Gastrocnemius medialis (tissue), 4 donors: ENCODE measurements around the gene CLDN20.

ENCODE experiments used
- POLR2A ChIP-seq, 2 donors: fragments of 450-650 bp; IDR thresholded peaks; one replicate each; pipeline ENCODE4 v1.6.1; 2017; ENCODE audit warnings: antibody characterized with exemption in 2 of 2, mild to moderate bottlenecking in 2 of 2, moderate library complexity in 2 of 2
- TF ChIP-seq, protein P1 (sequence below), 5 experiments: fragments of 450-650 bp in 3 of 5; fragments of 200-600 bp in 2 of 5; sonication (generic) in 2 of 5; IDR thresholded peaks in 4 of 5; conservative IDR thresholded peaks in 1 of 5; 1 replicate in 4 of 5; 2 replicates in 1 of 5; pipeline ENCODE4 v1.5.1; 2016 to 2019; ENCODE audit warnings: antibody characterized with exemption in 5 of 5, mild to moderate bottlenecking in 3 of 5, moderate library complexity in 3 of 5

DNA sequence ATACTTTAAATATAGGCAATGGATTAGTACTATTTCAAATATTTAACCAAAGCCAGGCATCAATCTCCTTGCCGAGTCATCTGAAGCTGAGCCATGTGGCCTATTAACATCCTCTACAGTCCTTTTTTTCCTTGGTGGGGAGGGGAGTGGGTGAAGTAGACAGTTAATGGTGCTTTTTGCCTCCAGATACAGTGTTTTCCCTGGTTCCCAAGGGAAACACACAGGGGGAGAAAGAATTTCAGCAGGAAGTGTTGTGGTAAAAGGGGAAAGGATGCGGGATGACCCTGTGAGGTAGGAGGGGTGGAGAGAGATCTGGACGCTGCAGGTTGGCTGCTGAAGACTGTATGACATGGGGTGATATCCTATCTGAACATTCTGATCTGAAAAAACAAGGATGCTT, 9.6 kb downstream of the CLDN20 start:
- TF ChIP-seq, protein P1, sequence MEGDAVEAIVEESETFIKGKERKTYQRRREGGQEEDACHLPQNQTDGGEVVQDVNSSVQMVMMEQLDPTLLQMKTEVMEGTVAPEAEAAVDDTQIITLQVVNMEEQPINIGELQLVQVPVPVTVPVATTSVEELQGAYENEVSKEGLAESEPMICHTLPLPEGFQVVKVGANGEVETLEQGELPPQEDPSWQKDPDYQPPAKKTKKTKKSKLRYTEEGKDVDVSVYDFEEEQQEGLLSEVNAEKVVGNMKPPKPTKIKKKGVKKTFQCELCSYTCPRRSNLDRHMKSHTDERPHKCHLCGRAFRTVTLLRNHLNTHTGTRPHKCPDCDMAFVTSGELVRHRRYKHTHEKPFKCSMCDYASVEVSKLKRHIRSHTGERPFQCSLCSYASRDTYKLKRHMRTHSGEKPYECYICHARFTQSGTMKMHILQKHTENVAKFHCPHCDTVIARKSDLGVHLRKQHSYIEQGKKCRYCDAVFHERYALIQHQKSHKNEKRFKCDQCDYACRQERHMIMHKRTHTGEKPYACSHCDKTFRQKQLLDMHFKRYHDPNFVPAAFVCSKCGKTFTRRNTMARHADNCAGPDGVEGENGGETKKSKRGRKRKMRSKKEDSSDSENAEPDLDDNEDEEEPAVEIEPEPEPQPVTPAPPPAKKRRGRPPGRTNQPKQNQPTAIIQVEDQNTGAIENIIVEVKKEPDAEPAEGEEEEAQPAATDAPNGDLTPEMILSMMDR (IDR thresholded peaks at IDR 0.05 in 4 of 5, conservative IDR thresholded peaks at IDR 0.05 in 1 of 5): no peak
- TF ChIP-seq POLR2A (IDR thresholded peaks at IDR 0.05): no peak
